ENCODE measurements around the gene LRATD1. TPM values are rescaled to one million over a fixed set of nuclear protein-coding genes. Genes with fewer than 3 reads are reported as not detected.

LRATD1 gene
- polyA plus RNA-seq, 3 donors, result not detected

DNA sequence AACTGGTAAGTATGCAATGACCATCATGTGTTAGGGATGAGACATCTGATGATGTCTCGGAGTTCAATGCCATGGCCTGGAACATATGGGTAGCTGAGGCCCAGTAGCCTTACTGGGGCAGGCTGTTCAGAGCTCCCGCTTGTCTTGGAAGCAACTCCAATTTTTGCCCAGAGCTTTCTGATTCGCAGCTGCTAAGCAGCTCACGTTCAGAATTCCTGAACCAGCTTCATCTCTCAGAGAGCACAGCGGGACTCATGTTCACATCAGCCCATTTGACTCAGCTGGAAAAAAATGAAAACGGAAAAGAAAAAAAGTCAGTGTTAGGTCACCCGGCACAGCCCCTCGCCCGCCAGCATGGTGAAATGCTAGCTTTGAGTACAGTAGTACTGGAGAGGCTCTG, 16.8 kb upstream of the LRATD1 start:
- H3K4me3 ChIP-seq (replicated peaks in 1 of 3; ENCODE audit: low read depth in 2 of 3, low read length in 3 of 3), result no peak overlapping the region
- H3K27me3 ChIP-seq (ENCODE audit: control insufficient read depth in 2 of 2, insufficient read depth in 2 of 2, low read length in 2 of 2), result no peaks in the 10 kb centered on the region
- no peak overlapping the region for H3K9ac ChIP-seq (ENCODE audit: insufficient read depth, low read length, poor library complexity, severe bottlenecking)
- no peaks in the 10 kb centered on the region for H3K9me3 ChIP-seq (replicated peaks in 1 of 2; ENCODE audit: control insufficient read depth in 1 of 2, insufficient read depth in 1 of 2, low read length in 2 of 2)
- Mint-ChIP-seq H3K4me3 (no peak overlapping the region), H3K9me3 (peaks cover 0 to 3% (median 1%) of the 10 kb centered on the region in 7 donors), H3K27ac (no peak overlapping the region), H3K36me3 (no peaks in the 10 kb centered on the region), H3K27me3 (ENCODE audit: low read depth in 3 of 3) (peaks cover 0 to 1% (median 0%) of the 10 kb centered on the region in 3 donors), H3K4me1 (no peaks in the 10 kb centered on the region)
- no peak for TF ChIP-seq CTCF (IDR thresholded peaks at IDR 0.05)
- H3K36me3 ChIP-seq (replicated peaks in 1 of 2; ENCODE audit: control insufficient read depth in 1 of 2, insufficient read depth in 2 of 2, low read length in 2 of 2), result no peaks in the 10 kb centered on the region
- no peaks in the 10 kb centered on the region for H3K4me1 ChIP-seq (ENCODE audit: control insufficient read depth in 1 of 2, insufficient read depth in 2 of 2, low read length in 2 of 2)
- H4K20me1 ChIP-seq (ENCODE audit: insufficient read depth, low read length), result no peaks in the 10 kb centered on the region
- 93% methylated on average over 4 of the region's 9 CpGs for WGBS (ENCODE audit: insufficient coverage)
- H3K27ac ChIP-seq (ENCODE audit: low read depth in 1 of 2, low read length in 2 of 2), result no peak overlapping the region
- intact Hi-C loops (cut with micrococcal nuclease), result no loop called here
- DNase-seq, result no peak
- no peaks in the 10 kb centered on the region for H3K79me2 ChIP-seq (ENCODE audit: insufficient read depth, low read length)
- H3K4me2 ChIP-seq (replicated peaks; ENCODE audit: extremely low read depth, low read length, poor library complexity, severe bottlenecking), result no peak overlapping the region
- no peak overlapping the region for H2AFZ ChIP-seq (ENCODE audit: insufficient read depth, low read depth, low read length, poor library complexity, severe bottlenecking)

DNA sequence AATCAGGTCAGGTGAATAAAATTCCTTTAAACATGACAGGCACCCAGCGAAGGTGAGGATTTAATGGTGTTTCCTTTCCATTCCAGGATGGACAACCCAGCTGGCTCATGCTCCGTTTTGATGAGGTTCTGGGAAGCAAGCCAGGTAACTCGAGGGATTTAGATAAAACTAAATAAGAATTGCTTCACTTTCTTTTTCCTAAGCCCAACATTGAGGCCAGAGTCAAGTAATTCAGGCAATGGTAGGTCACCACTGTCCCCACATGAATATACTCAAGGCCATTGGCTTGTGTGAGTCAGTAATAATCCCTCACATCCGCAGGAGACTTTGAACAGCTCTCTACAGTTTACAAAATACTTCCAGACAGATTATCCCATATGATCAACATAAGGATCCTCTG, 16.2 kb upstream of the LRATD1 start:
- Histone ChIP-seq H3K27ac (ENCODE audit: low read depth in 1 of 2, low read length in 2 of 2) (no peak overlapping the region), H3K36me3 (replicated peaks in 1 of 2; ENCODE audit: control insufficient read depth in 1 of 2, insufficient read depth in 2 of 2, low read length in 2 of 2) (no peaks in the 10 kb centered on the region), H3K4me3 (replicated peaks in 1 of 3; ENCODE audit: low read depth in 2 of 3, low read length in 3 of 3) (no peak overlapping the region), H3K4me2 (replicated peaks; ENCODE audit: extremely low read depth, low read length, poor library complexity, severe bottlenecking) (no peak overlapping the region), H3K4me1 (ENCODE audit: control insufficient read depth in 1 of 2, insufficient read depth in 2 of 2, low read length in 2 of 2) (no peaks in the 10 kb centered on the region), H3K9me3 (replicated peaks in 1 of 2; ENCODE audit: control insufficient read depth in 1 of 2, insufficient read depth in 1 of 2, low read length in 2 of 2) (no peaks in the 10 kb centered on the region), H4K20me1 (ENCODE audit: insufficient read depth, low read length) (no peaks in the 10 kb centered on the region), H2AFZ (ENCODE audit: insufficient read depth, low read depth, low read length, poor library complexity, severe bottlenecking) (no peak overlapping the region), H3K79me2 (ENCODE audit: insufficient read depth, low read length) (no peaks in the 10 kb centered on the region), H3K9ac (ENCODE audit: insufficient read depth, low read length, poor library complexity, severe bottlenecking) (no peak overlapping the region), H3K27me3 (ENCODE audit: control insufficient read depth in 2 of 2, insufficient read depth in 2 of 2, low read length in 2 of 2) (no peaks in the 10 kb centered on the region)
- H3K27me3 Mint-ChIP-seq (ENCODE audit: low read depth in 3 of 3), result peaks cover 0 to 1% (median 0%) of the 10 kb centered on the region in 3 donors
- H3K4me3 Mint-ChIP-seq, result no peak overlapping the region
- no peaks in the 10 kb centered on the region for H3K4me1 Mint-ChIP-seq
- no CpG with 5 or more reads among the region's 4 CpGs for WGBS (ENCODE audit: insufficient coverage)
- TF ChIP-seq CTCF (IDR thresholded peaks at IDR 0.05), result no peak
- DNase-seq, result no peak
- intact Hi-C loops (cut with micrococcal nuclease), result no loop called here
- H3K36me3 Mint-ChIP-seq, result no peaks in the 10 kb centered on the region
- H3K9me3 Mint-ChIP-seq, result peaks cover 0 to 3% (median 0%) of the 10 kb centered on the region in 7 donors
- no peak overlapping the region for H3K27ac Mint-ChIP-seq

Data from CD14-positive monocyte (primary cell).